ENCODE measurements around the gene LCN9.
"Not testable (repeated sequence)": the region's sequence is repeated elsewhere in the genome, so short reads cannot be mapped to it uniquely, and the experiment has no call there.

The LCN9 gene, protein sequence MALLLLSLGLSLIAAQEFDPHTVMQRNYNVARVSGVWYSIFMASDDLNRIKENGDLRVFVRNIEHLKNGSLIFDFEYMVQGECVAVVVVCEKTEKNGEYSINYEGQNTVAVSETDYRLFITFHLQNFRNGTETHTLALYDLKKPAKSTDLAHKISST

DNA sequence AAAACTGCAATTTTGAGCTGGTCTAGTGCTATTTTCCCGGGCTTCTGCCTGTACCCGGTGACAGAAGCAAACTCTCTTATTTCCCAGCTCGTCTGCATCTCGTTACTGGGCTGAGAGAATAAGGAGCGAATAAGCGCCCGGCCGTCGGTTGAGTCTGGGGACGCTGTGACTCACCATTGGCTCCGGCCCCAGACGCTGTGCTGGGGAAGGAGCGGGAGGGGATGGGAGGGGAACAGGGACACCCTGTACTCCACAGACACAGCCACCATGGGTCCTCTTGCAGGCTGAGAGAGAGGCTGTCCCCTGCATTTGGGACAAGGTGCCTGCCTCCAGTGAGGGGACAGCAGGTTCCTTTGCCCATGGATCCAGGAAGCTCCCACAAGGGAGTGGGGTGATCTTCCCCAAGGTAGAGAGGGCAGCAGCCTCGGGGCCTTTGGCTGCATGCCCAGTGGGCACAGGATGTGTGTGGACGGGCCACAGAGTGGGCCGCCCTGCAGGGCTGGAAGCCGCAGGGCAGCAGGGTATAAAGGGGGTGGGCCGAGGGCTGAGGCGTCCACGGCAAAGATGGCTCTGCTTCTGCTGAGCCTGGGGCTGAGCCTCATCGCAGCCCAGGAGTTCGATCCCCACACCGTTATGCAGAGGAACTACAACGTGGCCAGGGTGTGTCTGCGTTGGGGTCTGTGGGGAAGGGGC, at the start of gene LCN9:
LCN9 (plus strand) TSS at position 552 of the 693 bp plus-strand sequence; CDS start at position 565, 13 bp downstream.
- no peak for DNase-seq

- no peak for DNase-seq
Measured at GRCh38 chr9:135613946-135614805, 48.9 kb upstream of the LCN9 start.

GRCh38 chr9:135614821-135615665, 48.1 kb upstream of the LCN9 start:
- DNase-seq: no peak

DNA sequence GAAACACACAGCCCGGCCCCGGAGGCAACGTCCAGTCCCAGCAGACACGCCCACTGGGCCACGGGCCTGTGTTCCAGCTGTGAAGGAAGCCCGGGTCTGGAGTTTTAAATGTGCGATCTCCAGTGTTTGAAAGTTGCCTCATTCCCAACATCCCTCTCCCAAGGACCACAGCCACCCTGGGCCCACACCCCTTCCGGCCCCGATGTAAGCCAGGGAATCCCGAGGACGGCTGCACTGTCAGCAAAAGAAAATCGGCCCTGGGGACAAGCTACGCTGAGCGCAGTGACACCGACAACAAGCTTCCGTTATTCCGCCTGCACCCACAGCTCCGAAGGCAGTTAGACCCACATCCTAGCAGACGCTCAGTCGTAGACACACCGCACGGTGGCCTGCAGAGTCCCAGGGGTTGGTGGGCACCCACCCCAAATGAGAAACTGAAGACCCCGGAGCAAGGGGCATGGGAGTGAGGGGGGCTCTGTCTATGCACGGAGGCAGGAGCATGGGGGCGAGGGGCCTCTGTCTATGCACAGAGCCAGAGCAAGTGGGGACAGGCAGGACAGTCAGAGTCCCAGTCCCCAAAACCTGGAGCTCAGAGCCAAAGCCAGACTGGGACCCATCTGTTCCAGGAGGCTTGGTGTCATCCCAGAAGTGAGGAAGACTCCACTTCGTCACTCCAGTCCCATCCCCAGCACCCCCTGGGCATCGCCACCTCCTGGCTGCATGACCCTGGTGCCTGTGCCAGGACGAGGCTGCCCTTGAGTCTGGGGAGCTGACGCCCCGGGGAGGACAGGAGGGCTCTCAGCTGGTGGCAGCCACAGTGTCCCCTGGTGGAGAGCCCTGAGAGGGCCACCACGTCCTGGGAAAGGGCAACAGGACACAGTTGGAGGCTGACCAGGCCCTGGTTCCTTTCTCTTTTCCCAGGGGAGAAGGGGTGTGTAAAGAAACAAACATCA, 47.2 kb upstream of the LCN9 start:
- DNase-seq: no peak

GRCh38 chr9:135616619-135617537, 46.2 kb upstream of the LCN9 start:
- no peak for DNase-seq

DNA sequence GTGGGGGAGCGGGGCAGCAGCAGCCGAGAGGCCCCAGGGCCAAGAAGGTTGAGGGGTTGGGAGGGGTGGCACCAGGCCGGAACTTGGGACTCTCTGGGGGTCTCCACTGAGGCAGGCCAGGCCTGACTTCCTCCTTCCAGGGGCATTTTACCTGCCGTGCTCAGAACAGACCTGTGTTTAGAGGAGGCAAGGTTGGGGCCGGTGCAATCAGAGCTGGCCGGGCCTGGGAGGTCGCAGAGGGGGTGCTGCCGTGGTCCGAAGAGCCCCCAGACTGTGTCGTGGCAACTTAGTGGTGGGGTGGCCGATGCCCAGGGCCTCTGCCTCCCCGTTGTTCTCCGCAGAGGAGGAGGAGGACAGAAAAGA, 45.6 kb upstream of the LCN9 start:
- no peak for DNase-seq

GRCh38 chr9:135617991-135618411, 45.1 kb upstream of the LCN9 start:
- no peak for DNase-seq

GRCh38 chr9:135618866-135619598, 44.1 kb upstream of the LCN9 start:
- DNase-seq: no peak

DNA sequence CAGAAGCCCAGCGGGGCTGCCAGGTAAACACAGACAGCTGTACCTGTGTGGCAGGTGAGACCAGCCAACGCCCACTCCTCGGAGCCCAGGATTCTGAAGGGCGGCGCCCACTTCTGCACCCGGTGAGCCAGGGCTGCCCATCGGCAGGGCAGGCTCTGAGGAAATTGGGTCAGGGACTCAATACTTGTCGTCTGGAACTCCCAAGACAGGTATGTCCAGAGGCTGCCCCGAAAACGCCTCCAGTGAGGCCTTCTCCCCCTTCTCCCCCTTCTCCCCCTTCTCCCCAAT, 43.6 kb upstream of the LCN9 start:
- no peak for DNase-seq

DNA sequence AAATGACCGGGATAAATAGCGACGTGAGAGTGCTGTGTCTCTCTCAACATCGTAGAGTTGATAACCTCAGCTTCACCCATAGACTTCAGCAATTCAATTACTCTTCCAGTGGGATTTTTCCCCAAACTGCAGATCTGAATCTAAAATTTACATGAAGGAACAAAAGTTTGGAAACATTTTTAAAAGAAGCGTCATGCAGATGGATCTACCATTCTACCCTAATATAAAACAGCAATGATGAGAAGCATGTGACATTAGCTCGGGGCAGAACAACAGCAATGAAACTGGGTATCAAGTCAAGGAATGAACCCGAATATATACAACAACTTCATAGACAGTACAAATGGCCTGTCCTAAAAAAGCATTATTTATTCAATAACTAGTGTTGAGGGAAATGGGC, 42.6 kb upstream of the LCN9 start:
- DNase-seq: no peak

DNA sequence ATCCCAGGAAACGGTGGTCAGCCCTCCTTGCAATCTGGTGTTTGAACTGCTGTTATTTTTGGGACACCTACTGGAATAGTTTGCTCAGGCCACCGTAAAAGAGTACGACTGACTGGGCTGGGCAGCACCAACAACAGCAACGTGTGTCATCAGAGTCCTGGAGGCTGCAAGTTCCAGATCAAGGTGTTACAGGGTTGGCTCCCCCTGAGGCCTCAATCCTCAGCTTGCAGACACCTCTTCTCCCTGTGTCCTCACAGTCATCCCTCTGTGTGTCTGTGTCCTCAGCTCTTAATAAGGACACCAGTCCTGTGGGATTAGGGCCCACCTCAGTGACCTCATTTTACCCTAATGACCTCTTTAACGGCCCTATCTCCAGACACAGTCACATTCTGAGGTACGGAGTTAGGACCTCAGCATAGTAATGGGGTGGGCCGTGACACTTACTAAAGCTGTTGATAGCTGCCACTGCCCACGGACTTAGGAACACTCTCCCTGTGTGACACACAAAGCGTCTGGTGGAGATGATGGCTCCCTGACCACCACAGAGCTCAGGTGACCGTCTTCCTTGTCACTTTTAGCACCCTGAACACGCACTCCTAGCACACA, 40.6 kb upstream of the LCN9 start:
- no peak for DNase-seq

GRCh38 chr9:135624282-135624681, 38.8 kb upstream of the LCN9 start:
- DNase-seq: no peak

DNA sequence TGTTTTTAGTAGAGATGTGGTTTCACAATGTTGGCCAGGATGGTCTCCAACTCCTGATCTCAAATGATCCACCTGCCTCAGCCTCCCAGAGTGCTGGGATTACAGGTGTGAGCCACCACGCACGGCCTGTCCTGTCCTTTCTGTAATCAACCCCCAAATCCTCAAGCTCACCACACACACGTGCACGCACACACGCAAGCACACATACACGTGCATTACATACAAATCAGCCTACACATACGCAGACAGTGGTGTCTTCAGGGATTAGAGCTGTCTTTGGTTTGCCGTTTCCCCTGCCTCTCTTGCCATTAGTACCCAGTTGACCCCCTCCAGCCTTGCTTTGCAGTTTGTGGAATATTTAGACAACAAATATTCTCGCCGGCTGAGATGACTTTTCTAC, 30.3 kb upstream of the LCN9 start:
- DNase-seq: no peak

GRCh38 chr9:135636930-135637530, 26.1 kb upstream of the LCN9 start:
- DNase-seq: not testable (repeated sequence)

DNA sequence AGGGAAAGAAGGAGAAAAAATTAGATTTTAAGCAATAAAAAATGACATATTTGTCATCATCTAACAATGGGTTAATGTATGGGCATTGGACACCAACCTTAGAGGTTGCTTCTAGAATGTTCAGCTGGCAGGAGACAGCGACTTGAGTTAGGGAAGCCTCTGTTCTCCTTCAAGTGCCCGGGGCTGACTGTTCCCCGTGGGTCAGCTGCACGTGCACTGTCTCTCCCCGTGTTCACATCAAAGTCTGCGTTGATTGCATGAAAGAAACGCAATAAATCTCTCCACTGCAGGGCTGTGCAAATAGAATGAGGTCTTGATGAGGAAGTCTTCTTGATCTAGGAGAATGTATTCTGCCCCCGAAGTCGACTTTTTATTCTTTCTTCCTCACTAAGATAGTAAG, 23.9 kb upstream of the LCN9 start, which contains the start of gene GLT6D1:
GLT6D1 (minus strand) TSS at position 345 of the 400 bp plus-strand sequence. CDS start 353 bp downstream, outside the sequence.
- DNase-seq: no peak

GRCh38 chr9:135641047-135641446, 22.1 kb upstream of the LCN9 start:
- DNase-seq: no peak

DNA sequence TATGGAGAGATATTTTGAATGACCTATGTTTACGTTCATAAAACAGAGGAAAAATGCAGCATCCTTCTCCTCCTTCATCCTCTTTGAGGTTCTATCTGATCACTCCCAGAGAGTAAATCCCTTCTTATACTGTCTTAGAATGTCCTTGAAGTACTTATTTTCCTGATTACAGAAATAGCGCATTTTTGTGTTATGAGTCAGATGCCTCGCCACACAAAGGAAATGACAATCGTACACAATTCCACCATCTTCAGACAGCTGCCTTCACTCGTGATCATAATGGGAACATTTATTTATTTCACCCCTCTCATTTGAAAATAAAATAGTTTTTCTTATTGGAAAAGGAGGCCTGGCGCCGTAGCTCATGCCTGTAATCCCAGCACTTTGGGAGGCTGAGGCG, 21.4 kb upstream of the LCN9 start:
- DNase-seq: no peak

- no peak for DNase-seq
Measured at GRCh38 chr9:135644631-135645218, 18.4 kb upstream of the LCN9 start.

DNA sequence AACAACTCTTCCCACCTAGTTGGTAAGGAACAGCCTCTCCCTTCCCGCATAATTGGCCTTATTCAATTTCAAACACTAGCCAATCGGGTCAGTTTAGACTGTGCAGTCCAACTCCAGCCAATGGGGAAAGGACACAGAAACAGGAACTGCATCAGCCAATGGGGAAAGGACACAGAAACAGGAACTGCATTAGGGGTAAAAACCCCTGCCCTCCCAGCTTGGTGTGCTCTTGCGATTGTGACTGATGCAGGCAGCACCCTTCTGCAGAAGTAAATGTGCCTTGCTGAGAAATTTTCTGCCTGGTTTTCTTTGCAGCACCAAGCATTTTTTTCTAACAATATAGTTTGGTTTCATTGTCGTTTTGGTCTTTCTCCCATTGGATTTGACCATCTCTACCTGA, 15.2 kb upstream of the LCN9 start:
- DNase-seq: no peak
